SK-N-MC (cell line): ENCODE results near the gene INSIG1.

Source experiments
- DNase-seq: peaks from one replicate; pipeline ENCODE4 v3.0.0-alpha.2; 2011; ENCODE audit warnings: low read depth, low spot score
- H3K27ac ChIP-seq: fragments of 200-600 bp; sonication (generic); 2 replicates; pipeline ENCODE4 v1.5.1; 2016; ENCODE audit warnings: mixed run types
- H3K36me3 ChIP-seq: fragments of 200-600 bp; sonication (generic); 2 replicates; pipeline ENCODE4 v1.6.1; 2017; ENCODE audit warnings: antibody characterized with exemption, low read length, mixed read lengths; ENCODE audit not compliant: insufficient read depth
- H3K4me3 ChIP-seq: fragments of 200-600 bp; sonication (generic); 2 replicates; pipeline ENCODE4 v1.5.1; 2016
- H3K9ac ChIP-seq: fragments of 200-600 bp; sonication (generic); 2 replicates; pipeline ENCODE4 v1.8.0; 2017; ENCODE audit warnings: mixed run types, mixed read lengths; ENCODE audit not compliant: insufficient read length
- H3K9me3 ChIP-seq: fragments of 200-600 bp; sonication (generic); 2 replicates; pipeline ENCODE4 v1.6.1; 2017; ENCODE audit warnings: low read depth, mild to moderate bottlenecking, antibody characterized with exemption, low read length, moderate library complexity, mixed read lengths
- EZH2 ChIP-seq: fragments of 200-600 bp; sonication (generic); IDR thresholded peaks from one replicate; pipeline ENCODE4 v1.6.1; 2017; ENCODE audit warnings: antibody characterized with exemption
- FOXP2 ChIP-seq: optimal IDR thresholded peaks from 2 replicates; pipeline ENCODE3; 2011; ENCODE audit warnings: mild to moderate bottlenecking, moderate library complexity; ENCODE audit not compliant: insufficient read depth; ENCODE audit errors: extremely low read length, control extremely low read depth
- POLR2AphosphoS5 ChIP-seq: IDR thresholded peaks from 2 replicates; pipeline ENCODE4 v1.6.1; 2012; ENCODE audit warnings: mild to moderate bottlenecking, low read depth, low read length, borderline replicate concordance

The INSIG1 gene

GRCh38 chr7:155349601-155350331 is 52.1 kb downstream of the INSIG1 start:
- H3K4me3 ChIP-seq: no peak overlapping the region
- DNase-seq: no peak
- TF ChIP-seq EZH2: no peak
- TF ChIP-seq FOXP2: no peak
- no peak for TF ChIP-seq POLR2AphosphoS5
- H3K27ac ChIP-seq: no peak overlapping the region
- H3K9me3 ChIP-seq: no peaks in the 10 kb centered on the region
- no peaks in the 10 kb centered on the region for H3K36me3 ChIP-seq
- no peak overlapping the region for H3K9ac ChIP-seq

GRCh38 chr7:155351120-155351870 is 53.6 kb downstream of the INSIG1 start:
- Histone ChIP-seq H3K4me3 (no peak overlapping the region), H3K9ac (no peak overlapping the region), H3K9me3 (no peaks in the 10 kb centered on the region), H3K27ac (no peak overlapping the region), H3K36me3 (no peaks in the 10 kb centered on the region)
- no peak for DNase-seq
- TF ChIP-seq EZH2 (no peak), POLR2AphosphoS5 (no peak), FOXP2 (no peak)

- DNase-seq: no peak
- Histone ChIP-seq H3K4me3 (no peak overlapping the region), H3K9ac (no peak overlapping the region), H3K27ac (no peak overlapping the region), H3K36me3 (no peaks in the 10 kb centered on the region), H3K9me3 (no peaks in the 10 kb centered on the region)
- no peak for TF ChIP-seq FOXP2
- no peak for TF ChIP-seq EZH2
These were observed 54.5 kb downstream of the INSIG1 start for GRCh38 chr7:155352076-155352752.

GRCh38 chr7:155352753-155353115 is 55.1 kb downstream of the INSIG1 start:
- Histone ChIP-seq H3K27ac (no peak overlapping the region), H3K9ac (no peak overlapping the region), H3K4me3 (no peak overlapping the region), H3K36me3 (no peaks in the 10 kb centered on the region), H3K9me3 (no peaks in the 10 kb centered on the region)
- DNase-seq: no peak
- no peak for TF ChIP-seq EZH2
- TF ChIP-seq POLR2AphosphoS5: no peak
- TF ChIP-seq FOXP2: no peak

- no peak overlapping the region for H3K27ac ChIP-seq
- DNase-seq: no peak
- no peak overlapping the region for H3K9ac ChIP-seq
- no peak for TF ChIP-seq EZH2
- no peak for TF ChIP-seq POLR2AphosphoS5
- no peak for TF ChIP-seq FOXP2
- no peaks in the 10 kb centered on the region for H3K9me3 ChIP-seq
- H3K4me3 ChIP-seq: no peak overlapping the region
- no peaks in the 10 kb centered on the region for H3K36me3 ChIP-seq
These were observed 55.7 kb downstream of the INSIG1 start for GRCh38 chr7:155353256-155353897.

GRCh38 chr7:155354371-155355048 is 56.8 kb downstream of the INSIG1 start:
- no peaks in the 10 kb centered on the region for H3K36me3 ChIP-seq
- H3K27ac ChIP-seq: no peak overlapping the region
- no peak for DNase-seq
- no peaks in the 10 kb centered on the region for H3K9me3 ChIP-seq
- TF ChIP-seq EZH2 (no peak), FOXP2 (no peak), POLR2AphosphoS5 (no peak)
- no peak overlapping the region for H3K4me3 ChIP-seq
- no peak overlapping the region for H3K9ac ChIP-seq

GRCh38 chr7:155355176-155355575 is 57.5 kb downstream of the INSIG1 start:
- DNase-seq: no peak
- H3K36me3 ChIP-seq: no peaks in the 10 kb centered on the region
- no peak overlapping the region for H3K27ac ChIP-seq
- no peak overlapping the region for H3K4me3 ChIP-seq
- H3K9me3 ChIP-seq: no peaks in the 10 kb centered on the region
- TF ChIP-seq POLR2AphosphoS5: no peak
- no peak for TF ChIP-seq FOXP2
- no peak for TF ChIP-seq EZH2
- H3K9ac ChIP-seq: no peak overlapping the region
